GM21825 (cell line): ENCODE data around the gene ULK1.
"Not testable (repeated sequence)": the region's sequence is repeated elsewhere in the genome, so short reads cannot be mapped to it uniquely, and the experiment has no call there.

ENCODE experiments used
- ATAC-seq: cut with Tn5 transposase; IDR thresholded peaks from one replicate; pipeline ENCODE4 v1.9.1; 2021; ENCODE audit warnings: mild to moderate bottlenecking, moderate library complexity; ENCODE audit not compliant: unreplicated experiment

Gene ULK1

DNA sequence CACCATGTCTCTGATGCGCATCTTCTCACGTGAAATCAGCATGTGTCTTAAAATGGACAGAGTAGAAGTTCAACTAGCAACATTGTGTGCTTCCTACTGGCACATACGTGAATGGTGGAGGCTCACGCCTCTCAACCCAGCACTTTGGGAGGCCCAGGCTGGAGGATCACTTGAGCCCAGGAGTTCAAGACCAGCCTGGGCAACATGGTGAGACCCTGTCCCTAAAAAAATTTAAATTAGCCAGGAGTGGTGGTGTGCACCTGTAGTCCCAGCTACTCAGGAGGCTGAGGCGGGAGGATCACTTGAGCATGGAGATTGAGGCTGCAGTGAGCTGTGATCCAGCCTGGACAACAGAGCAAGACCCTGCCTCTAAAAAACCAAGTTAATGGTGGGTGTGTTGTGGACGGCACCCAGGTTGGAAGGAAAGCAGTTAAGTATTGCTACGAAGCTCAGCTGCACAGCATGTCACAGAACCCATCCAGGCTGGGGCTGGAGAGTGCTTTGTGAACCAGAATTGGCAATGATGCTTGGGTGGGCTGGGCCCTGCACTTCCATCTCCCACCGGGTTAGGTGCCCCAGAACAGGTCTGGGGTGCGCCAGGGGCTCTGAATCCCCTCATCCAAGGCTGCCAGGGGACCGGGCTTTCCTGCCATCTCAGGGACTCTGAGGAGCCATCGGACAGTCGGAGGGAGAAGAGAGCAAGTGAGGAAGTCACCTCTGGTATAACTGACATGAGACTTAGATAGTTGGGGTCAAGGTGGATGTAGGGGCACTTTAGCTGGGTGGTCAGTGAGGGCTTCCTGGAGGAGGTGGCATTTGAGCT, 33.0 kb upstream of the ULK1 start:
- ATAC-seq: no peak

DNA sequence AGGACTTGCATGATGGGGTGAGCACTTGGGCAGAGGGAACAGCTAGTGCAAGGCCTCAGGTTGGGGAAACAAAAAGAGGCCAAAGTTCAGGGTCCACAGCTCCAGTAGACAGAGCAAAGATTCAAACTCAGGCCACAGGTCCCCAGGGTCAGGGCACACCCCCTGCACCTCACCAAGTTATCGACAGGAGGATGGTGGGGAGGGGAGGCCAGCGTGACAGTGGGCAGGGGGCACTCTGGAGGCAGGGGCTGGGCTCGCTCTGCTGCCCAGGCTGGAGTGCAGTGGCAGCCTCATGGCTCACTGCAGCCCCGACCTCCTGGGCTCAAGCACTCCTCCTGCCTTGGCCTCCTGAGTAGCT, 32.4 kb upstream of the ULK1 start:
- ATAC-seq: no peak

DNA sequence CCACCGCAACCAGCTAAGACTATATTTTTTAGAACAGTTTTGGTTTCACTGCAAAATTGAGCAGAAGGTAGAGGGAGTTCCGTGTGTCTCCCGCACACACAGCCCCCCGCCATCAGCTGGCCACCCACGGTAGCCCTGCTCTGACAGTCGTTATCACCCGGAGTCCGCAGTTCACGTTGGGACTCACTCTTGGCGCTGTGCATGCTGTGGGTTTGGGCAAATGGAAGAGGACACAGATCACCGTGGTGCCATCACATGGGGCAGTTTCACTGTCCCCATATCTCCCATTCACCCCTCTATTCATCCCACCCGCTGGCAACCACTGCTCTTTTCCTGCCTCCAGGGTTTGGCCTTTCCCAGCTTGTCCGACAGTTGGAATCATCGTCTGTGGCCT, 31.8 kb upstream of the ULK1 start:
- no peak for ATAC-seq

DNA sequence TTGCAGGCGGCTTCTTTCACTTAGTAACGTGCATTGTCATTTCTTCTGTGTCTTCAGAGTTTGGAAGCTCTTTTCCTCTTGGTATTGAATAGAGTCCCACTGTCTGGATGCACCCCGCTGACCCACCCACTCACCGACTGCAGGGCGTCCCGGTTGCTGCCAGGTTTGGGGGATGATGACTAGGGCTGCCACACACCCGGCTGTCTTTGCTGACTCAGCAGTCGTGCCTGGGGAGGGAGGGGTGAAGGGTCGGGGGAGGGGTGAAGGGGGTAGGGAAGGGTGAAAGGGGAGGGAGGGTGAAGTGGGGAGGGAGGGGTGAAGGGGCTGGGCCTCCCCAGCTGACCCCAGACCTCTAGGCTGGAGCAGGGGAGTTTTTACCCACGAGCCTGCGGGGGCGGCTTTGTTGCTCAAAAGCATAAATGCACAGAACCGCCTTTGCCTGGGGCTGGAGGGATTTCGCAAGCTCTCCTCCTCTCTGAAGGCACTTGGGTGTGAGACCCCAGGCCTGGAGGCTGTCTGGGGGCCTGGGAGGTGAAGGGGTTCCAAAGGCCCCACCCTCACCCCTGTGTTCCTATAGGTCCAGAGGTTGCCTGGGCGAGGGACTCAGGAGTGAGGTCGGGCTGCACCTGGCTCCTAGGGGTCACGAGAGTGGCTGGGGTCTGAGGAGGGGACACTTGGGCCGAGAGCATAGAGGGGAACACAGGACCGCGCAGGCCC, 31.3 kb upstream of the ULK1 start:
- no peak for ATAC-seq

DNA sequence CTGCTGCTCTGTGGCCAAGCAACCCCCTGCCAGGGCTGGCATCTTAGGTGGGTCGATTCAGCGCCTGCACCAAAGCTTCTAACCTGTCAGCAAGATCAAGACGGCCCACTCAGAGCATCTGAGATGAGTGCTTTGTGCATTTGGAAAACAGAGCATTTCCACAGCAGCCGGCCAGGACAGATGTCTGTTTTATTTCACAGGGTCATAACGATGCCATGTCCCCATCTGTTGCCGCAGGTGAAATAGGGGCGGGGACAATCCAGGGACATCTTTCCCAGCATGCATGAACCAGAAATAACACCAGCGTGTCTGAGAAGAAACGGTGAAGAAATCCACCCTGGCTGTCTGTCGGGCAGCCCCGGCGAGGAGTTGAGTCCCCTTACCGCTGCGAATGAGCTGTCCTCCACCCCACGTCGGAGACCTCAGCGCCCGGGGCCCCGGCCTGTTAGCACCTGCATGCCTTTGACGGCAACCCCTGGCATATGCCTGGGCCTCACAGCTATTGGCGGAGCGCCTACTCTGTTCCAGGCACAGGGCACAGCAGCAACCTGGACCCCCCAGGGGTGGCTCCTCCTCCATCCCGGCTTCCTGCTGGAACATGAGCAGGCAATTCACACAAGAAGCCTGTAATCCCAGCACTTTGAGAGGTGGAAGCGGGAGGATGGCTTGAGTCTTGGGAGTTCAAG, 30.6 kb upstream of the ULK1 start:
- ATAC-seq: no peak

DNA sequence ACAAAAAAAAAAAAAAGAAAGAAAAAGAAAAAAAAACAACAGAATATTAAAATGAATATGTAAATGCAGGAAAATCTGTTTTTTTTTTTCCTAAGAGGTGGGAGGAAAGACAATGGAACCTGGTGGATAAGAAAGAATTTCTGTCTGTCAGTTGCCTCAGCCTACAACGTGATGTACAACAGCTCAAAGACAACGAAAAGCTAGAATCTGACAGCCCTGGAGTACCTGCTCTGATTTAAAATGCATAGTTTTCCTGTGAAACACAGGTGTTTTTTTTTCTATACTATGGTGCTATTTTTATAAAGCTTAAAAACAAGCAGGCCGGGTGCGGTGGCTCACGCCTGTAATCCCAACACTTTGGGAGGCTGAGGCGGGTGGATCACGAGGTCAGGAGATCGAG, 30.0 kb upstream of the ULK1 start:
- ATAC-seq: no peak

DNA sequence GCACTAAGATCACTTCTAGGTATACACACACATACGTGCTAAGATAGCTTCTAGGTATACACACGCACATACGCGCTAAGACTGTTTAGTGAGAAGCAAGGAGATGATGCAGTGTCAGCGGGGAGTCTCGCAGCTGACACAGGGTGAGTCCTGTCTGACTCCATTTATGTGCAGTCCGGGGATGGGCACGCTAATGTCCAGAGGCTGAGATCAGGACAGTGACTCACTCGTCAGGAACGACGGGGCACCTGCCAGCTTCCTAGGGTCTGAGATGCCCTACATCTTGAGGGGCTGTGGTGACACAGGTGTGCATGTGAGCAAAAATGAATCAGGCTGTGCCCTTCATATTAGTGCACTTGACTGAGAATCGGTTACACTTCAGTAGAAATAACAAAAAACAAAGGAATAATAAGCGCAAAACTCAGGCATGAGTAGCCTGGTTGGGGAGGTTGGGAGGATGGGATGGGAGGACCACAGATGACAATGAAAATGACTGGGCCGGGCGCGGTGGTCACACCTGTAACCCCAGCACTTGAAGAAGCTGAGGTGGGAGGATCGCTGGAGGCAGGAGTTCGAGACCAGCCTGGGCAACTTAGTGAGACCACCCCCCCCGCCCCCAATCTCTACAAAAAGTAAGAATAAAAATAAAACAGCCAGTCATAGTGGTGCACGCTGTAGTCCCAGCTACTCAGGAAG, 29.1 kb upstream of the ULK1 start:
- no peak for ATAC-seq

DNA sequence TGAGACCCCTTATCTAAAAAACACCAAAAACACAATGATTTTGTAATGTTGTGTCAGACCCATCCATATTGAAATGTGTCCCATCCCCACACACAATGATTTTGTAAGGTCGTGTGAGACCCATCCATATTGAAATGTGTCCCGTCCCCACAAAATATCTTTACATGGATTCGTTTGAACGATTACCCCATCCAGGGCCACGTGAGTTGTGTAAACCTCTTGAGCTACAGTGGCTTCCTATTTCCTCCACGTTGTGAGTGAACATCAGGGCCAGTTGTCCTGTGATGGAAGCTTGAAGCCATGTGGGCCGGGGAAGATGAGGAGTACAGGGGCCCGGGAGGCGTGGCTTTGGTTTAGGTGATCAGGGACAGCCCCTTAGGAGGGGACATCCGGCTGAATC, 27.0 kb upstream of the ULK1 start:
- no peak for ATAC-seq

DNA sequence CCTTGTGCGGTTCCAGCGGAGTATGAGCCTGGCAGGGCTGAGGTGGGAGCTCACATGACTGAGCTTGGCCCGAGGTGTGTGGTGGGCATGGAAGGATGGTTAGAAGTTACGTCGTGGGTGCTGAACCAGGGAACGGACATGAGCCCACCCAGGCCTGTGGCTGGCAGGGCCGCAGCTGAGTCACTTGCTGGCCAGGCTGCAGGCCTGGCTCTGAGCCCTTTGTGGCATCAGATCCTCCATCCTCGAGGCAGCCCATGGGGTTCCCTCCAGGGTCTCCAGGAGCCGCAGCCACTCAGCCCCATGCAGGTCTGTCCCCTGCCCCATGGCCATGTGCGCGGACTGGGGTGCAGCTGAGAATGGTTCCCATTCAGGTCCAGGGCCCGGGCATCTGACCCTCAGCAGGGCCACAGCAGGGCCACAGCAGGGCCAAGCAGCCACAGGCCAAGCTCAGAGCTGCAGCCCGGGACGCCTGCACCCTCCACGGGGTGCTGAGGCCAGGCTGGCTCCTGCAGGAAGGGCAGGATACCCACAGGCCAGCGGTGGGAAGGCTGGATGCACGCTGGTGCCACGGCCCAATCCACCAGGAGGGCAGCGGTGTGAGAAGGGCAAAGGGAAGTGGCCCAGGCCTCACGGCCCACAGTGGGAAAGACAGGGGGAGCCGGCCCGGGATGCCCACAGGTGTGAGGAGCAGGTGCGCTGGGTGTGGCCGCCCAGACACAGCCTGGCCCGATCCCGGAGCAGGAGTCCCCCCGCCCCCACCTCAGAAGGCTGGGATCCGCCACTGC, 26.3 kb upstream of the ULK1 start:
- no peak for ATAC-seq

DNA sequence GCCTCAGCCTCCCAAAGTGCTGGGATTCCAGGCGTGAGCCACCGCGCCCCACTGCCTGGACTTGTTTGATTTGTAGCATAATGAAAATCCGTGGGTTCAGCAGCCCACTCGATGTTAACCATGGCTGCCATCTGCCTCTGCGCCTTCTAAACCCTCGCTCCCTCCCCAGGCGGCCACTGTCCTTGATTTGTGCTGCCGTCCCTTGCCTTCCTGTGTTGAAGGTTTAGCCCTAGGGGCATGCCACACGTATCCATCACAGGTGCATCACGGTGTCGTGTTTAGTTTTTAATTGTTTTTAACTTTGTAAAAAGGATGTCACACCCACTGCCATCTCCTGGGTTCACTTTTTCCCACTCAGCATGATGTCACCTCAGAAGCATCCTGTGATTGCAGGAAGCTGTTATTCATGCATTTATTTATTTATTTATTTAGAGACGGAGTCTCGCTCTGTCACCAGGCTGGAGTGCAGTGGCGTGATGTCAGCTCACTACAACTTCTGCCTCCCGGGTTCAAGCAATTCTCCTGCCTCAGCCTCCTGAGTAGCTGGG, 24.5 kb upstream of the ULK1 start:
- ATAC-seq: no peak

DNA sequence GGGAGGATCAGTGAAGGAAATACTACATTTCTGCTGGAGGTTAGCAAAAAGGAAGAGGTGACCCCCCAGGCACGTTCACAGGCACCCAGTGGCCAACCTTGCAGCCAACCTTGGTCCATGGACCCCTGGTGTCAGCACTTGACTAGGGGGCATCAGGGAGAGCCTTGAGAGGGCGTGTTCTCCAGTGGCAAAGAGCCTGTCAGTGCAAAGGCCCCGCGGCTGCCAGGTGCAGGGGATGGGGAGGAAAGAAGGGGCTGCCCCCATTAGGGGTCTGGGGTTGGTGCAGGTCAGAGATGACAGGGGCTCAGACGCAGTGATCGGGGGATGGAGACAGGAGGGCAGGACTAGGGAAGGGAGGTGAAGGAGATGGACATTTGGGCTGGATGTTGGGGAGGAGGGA, 22.7 kb upstream of the ULK1 start:
- no peak for ATAC-seq

DNA sequence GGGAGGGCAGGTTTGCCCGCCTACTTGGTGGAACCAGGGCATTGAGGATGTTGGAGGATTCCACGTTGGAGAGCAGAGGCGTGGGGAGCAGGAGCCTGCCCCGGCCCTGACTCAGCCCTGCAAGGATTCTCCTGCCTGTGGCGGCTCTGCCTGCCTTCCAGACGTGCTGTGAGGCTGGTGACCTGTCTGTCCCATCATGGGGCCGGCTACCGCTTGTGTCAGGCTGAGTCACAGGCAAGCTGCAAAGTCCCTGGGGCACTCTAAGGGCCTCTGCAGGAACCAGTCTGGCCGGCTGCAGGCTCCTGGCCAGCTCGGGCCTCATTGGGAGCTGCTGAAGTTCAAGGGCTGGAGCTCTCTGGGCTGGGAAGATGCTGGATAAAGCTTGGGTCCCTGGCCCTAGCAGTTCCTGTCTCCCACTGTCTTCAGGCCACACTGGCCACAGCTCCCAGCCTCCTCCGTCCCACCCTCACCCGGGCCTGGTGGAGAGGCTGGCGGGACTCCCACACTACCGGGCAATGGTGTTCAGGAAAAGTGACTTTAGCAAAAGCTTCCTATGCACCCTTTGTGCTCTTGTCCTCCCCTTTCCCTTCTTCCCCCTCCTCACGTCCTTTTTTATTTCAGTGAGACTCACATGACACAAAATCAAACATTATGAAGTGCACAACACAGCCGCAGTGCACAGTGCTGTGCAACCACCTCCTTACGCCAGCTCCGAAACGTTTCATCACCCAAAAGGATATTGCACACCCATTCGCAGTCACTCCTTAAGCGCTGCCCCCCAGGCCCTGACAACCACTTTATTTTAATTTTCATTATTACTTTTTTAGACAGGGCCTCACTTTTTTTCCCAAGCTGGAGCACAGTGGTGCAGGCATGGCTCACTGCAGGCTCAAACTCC, 22.0 kb upstream of the ULK1 start:
- no peak for ATAC-seq

DNA sequence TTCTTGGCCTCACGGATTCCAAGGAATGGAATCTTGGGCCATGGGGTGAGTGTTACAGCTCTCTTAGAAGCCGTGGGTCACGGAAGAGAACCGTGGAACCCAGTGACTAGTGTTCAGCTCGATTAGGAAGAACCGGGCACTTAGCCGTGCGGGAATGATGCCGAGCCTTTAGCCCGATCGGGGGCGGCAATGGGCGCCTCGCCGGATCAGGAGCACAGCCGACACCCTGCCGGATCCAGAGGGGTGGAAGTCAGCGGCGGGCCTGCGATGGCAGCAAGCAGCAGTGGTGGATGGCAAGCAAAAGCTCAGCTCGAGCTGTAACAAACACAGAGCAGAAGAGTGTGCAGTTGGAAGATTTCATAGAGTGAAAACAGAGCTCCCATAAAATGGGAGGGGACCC, 21.1 kb upstream of the ULK1 start:
- no peak for ATAC-seq

DNA sequence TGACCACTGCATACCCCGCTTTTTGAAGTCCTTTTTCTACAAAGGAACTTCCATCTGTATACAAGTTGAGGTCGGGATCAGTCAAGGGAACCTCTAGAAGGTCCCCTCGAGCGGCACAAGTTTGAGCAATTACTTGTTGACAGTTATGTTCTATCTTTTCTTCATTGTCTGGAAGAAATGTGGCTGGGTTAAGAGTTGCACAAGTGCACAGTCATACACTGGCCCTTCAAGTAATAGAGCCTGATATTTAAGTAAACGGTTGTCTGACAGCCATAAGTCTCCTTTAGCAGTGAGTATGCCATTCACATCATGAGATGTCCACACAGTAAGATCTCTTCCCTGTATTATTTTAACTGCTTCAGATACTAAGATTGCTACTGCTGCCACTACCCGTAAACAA, 19.4 kb upstream of the ULK1 start:
- not testable (repeated sequence) for ATAC-seq

DNA sequence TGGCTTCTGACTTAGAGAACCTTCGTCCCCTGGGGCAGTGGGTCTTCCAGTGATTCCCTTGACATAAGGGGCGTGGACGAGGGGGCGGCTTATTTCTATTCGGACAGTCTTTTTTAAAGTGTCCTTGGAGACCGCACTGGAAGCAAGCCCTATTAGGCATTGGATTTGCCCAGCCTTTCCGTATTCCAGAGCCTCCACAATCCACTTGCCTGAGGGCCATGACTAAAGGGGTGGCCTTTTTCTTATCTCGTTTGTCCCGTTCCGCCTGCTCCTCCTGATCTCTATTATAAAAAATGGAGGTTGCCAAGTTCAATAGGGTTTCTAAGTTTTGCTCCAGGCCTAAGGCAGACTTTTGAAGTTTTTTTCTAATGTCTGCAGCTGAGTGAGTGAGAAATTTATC, 17.2 kb upstream of the ULK1 start:
- ATAC-seq: not testable (repeated sequence)

DNA sequence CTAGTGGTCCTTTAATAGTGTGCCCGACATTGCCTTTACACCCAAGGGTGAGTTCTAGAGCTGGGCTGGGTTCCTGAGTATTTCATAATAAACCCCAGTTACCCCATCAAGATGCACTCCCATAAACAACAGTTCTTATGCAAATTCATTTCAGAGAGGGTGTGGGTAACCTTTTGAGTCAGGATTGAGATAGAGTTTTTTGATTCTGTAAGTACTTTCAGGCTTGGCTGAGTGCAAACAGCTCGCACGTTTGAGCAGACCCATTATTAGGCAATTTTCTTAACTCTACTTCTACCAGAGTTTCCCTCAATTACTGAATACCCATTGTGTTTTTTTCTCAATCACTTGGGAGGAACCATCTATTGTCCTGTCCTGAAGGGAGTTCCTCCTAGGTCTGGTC, 16.0 kb upstream of the ULK1 start:
- ATAC-seq: not testable (repeated sequence)

DNA sequence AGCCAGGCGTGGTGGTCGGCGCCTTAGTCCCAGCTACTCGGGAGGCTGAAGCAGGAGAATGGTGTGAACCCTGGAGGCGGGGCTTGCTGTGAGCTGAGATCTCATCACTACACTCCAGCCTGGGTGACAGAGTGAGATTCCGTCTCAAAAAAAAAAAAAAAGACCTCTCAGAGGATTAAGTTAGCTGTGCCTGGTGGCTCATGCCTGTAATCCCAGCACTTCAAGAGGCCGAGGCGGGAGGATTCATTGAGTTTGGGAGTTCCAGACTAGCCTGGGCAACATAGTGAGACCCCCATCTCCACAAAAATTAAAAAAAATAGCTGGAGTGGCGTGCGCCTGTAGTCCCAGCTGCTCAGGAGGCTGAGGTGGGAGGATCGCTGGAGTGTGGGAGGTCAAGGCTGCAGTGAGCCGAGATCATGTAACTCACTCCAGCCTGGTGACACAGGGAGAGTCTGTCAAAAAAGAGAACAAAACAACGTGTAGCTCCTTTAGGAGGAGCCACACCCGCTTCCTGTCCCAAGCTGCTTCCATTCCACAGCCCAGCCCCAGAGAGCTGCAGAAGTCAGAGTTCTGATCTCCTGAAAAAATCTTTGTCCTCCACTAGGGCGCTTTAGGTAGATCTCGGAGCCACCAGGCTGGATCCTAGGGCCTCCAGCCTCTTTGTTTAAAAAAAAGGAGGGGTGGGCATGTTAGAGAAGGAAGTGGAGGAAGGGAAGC, 11.5 kb upstream of the ULK1 start:
- ATAC-seq: no peak

DNA sequence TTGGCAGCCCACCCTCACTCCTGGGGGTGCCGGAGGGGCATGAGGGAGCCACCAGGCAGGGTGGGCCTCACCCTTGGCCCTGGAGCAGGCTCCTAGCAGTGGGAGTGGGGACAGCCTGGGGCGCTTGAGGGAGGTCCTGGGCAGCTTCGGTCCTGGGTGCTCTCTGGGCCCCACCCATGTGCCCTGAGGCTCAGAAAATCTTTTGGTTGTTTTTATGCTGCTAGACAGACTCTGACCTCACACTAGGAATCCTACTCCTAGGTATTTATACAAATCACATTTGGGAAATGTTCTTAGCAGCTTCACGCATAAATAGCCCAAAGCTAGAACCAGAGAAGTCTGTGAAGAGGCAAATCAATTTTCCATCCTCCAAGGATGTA, 10.9 kb upstream of the ULK1 start:
- ATAC-seq: no peak

DNA sequence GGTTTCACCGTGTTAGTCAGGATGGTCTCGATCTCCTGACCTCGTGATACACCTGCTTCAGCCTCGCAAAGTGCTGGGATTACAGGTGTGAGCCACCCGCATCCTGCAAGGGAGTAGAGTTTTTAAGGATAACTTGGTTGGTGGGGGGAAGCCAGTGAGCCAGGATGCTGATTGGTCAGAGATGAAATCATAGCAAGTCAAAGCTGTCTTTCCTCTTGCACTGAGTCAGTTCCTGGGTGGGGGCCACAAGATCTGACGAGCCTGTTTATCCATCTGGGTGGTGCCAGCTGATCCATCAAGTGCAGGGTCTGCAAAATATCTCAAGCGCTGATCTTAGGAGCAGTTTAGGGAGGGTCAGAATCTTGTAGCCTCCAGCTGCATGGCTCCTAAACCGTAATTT, 9.3 kb upstream of the ULK1 start:
- ATAC-seq: not testable (repeated sequence)
